GM10266 (cell line): ENCODE data around the gene ARHGEF33.

Experiments
- DNase-seq: peaks from one replicate; pipeline ENCODE4 v3.0.0; 2012; ENCODE audit errors: extremely low spot score
- TF ChIP-seq, protein P1 (sequence below): IDR thresholded peaks from 2 replicates; pipeline ENCODE4 v1.5.1; 2012; ENCODE audit warnings: mild to moderate bottlenecking, low read depth; ENCODE audit not compliant: control insufficient read depth, insufficient read depth; ENCODE audit errors: missing control alignments

ARHGEF33 gene

DNA sequence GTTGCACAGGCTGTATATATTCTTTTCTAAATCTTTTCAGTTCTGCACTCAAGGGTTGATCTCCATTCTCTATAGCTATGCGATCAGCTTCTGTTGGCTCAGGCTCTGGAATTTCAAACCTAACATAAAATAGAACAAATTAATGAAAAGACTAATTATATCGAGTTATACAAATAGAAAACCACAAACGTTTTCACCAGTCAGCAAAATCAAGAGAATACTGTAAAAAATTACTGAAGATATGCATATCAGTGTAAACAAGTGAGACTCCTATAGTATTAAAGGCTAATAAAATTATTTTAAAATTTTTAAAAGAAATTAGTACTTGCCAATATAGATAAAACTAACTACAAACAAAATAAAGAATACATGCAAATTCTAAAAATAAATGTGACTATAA is 124.2 kb downstream of the ARHGEF33 start:
- TF ChIP-seq, protein P1, sequence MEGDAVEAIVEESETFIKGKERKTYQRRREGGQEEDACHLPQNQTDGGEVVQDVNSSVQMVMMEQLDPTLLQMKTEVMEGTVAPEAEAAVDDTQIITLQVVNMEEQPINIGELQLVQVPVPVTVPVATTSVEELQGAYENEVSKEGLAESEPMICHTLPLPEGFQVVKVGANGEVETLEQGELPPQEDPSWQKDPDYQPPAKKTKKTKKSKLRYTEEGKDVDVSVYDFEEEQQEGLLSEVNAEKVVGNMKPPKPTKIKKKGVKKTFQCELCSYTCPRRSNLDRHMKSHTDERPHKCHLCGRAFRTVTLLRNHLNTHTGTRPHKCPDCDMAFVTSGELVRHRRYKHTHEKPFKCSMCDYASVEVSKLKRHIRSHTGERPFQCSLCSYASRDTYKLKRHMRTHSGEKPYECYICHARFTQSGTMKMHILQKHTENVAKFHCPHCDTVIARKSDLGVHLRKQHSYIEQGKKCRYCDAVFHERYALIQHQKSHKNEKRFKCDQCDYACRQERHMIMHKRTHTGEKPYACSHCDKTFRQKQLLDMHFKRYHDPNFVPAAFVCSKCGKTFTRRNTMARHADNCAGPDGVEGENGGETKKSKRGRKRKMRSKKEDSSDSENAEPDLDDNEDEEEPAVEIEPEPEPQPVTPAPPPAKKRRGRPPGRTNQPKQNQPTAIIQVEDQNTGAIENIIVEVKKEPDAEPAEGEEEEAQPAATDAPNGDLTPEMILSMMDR = no peak

GRCh38 chr2:39015424-39015823 is 125.7 kb downstream of the ARHGEF33 start:
- no peak for DNase-seq
- TF ChIP-seq, protein P1 = no peak

More for the DNA sequence above, 124.2 kb downstream of the ARHGEF33 start:
- DNase-seq = no peak

DNA sequence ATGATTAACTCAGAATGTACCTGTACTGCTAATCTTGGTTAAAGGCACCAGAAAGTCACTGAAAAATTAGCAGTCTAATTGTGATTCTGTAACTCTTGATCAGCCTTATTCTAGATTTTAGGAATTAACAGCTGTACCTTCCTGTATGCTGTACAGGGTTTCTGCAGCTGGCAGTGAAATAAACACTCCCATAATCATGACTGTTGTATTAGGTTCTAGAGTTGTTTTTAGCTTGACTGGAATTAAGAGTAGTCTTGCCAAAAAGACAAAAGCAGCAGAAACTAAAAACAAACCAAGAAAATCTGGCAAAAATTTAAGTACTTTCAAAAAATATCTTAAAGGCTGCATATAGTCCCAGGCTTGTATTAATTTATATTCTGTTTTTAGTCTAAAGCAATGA is 127.7 kb downstream of the ARHGEF33 start:
- no peak for DNase-seq
- TF ChIP-seq, protein P1 = no peak

DNA sequence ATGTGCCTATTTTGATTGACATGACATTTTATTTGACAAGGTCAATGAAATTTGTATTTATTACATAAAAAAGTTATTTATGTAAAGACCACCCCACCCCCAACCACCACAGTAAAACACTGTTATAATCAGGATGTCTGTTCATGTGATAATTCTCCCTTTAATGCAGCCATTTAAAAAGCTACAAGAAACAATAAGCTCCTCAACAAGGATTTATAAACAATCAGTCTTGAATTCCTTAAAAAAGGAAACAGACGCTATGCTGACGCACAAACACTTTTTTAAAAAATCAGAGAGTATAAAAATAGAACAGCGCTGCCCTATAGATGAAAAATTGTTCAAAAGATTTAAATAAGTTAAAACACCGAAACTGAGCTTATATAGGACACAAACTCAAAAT is 129.0 kb downstream of the ARHGEF33 start:
- DNase-seq = no peak
- TF ChIP-seq, protein P1 = no peak

DNA sequence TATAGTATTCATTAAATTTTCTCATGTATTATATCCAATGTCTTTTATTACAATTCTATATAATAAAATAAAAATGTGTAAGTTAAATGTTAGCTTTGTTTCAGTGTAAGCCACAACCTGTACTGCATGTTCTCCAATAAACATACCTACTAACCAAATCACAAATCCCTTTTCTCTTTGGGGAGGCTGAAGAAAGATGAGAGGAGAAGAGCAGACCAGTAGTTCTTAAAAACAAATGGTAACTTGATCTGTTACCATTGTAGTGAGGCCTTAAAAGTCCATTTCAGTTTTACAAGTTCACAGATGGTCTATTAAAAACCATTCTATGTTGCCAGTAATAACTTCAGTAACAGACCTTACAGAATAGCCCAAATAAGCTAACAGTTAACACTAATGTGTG is 130.7 kb downstream of the ARHGEF33 start:
- no peak for DNase-seq
- TF ChIP-seq, protein P1 = no peak

- TF ChIP-seq, protein P1 = no peak
- no peak for DNase-seq
Observed at GRCh38 chr2:39022642-39023235, 133.1 kb downstream of the ARHGEF33 start.

DNA sequence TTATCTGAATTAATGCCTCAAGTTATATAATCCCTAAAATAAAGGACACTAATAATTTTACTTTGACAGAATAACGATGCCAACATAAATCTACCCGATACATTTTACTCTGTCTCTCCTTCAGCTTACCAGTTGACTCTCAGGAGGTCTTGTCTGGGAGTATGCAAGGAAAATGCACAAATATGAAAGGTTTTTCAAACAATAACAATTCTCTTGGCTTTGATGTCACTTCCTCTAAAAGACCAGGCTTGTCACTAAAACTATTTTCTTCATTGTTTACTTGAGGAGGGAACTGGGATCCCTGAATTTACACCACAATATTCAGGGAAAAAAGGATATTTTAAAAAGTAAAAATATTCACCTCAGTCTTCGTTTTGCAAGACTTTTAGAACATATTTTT is 134.0 kb downstream of the ARHGEF33 start:
- TF ChIP-seq, protein P1 = no peak
- no peak for DNase-seq
